Measurements from ENCODE around the gene COX6B1. TPM values are rescaled to one million over a fixed set of nuclear protein-coding genes. Genes with fewer than 3 reads are reported as not detected.

The COX6B1 gene
- total and polyA plus RNA-seq, 2 of the 8 experiments (the other 6 are each of a cell fraction or from before 2014, with no cell fraction given), result 437 to 1,052 TPM

DNA sequence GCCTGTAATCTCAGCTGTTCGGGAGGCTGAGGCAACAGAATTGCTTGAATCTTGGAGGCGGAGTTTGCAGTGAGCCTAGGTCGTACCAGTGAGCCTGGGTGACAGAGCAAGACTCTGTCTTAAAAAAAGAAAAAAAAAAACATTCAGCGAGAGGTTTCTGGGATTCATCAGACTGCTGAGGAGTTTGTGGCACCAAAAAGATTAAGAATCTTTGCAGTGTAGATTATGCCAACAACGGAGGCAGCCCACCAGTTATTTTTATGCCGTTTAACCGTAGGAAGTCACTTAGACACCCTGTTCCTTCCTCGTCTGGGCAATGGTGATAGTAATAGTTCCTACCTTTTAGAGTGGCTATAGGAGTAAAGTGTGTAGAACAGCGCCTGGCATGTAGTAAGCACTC is 2.5 kb downstream of the COX6B1 start:
- Histone ChIP-seq H2BK20ac (ENCODE audit: low read length) (no peak overlapping the region), H3K9me3 (ENCODE audit: insufficient read depth in 2 of 2, low read depth in 1 of 2, low read length in 1 of 2) (no peaks in the 10 kb centered on the region), H3K18ac (ENCODE audit: extremely low read depth, low read length) (no peak overlapping the region), H2AFZ (ENCODE audit: low read length) (no peak overlapping the region), H3K4me1 (replicated peaks in 1 of 4; ENCODE audit: control insufficient read depth in 3 of 4, insufficient read depth in 4 of 4, low read length in 3 of 4) (peaks cover 0 to 6% (median 1%) of the 10 kb centered on the region in 4 experiments; a peak in 3 of 7 replicates), H3K4me3 (ENCODE audit: extremely low read depth in 1 of 4, insufficient read depth in 2 of 4, low read depth in 3 of 4, low read length in 4 of 4) (no peak overlapping the region), H2BK12ac (ENCODE audit: low read depth, low read length) (no peak overlapping the region), H3K23me2 (ENCODE audit: low read depth, low read length) (peaks cover 7% of the 10 kb centered on the region; the same call in 1 of the 2 replicates), H2AK5ac (ENCODE audit: low read depth, low read length) (no peak overlapping the region), H2BK5ac (ENCODE audit: low read depth, low read length) (no peak overlapping the region), H4K8ac (ENCODE audit: extremely low read depth, insufficient read depth, low read length) (no peak overlapping the region), H2BK120ac (replicated peaks; ENCODE audit: low read depth, low read length) (no peak overlapping the region), H3K14ac (ENCODE audit: insufficient read length) (no peak overlapping the region), H4K5ac (ENCODE audit: insufficient read length, low read depth, low read length) (no peak overlapping the region), H3K4me2 (ENCODE audit: insufficient read depth in 1 of 2, low read depth in 2 of 2, low read length in 2 of 2) (no peak overlapping the region), H3K23ac (ENCODE audit: insufficient read length) (no peak overlapping the region), H3K36me3 (ENCODE audit: control insufficient read depth in 2 of 4, insufficient read depth in 4 of 4, low read length in 3 of 4) (peaks cover 7 to 27% (median 16%) of the 10 kb centered on the region in 4 experiments), H3K79me1 (ENCODE audit: low read depth, low read length) (peaks cover 2% of the 10 kb centered on the region; the same call in 1 of the 2 replicates), H4K91ac (replicated peaks; ENCODE audit: insufficient read length, low read length) (no peak overlapping the region), H3K79me2 (ENCODE audit: control insufficient read depth in 1 of 2, insufficient read depth in 2 of 2, low read length in 2 of 2) (peaks cover 5 to 19% of the 10 kb centered on the region in 2 experiments; a peak in 3 of 4 replicates), H4K20me1 (replicated peaks in 1 of 2; ENCODE audit: control insufficient read depth in 1 of 2, insufficient read depth in 2 of 2, low read length in 2 of 2) (peaks cover 0 to 7% of the 10 kb centered on the region in 2 experiments), H2BK15ac (ENCODE audit: low read length) (no peak overlapping the region), H3K27ac (ENCODE audit: low read depth, low read length) (no peak overlapping the region), H3K27me3 (replicated peaks in 1 of 4; ENCODE audit: control insufficient read depth in 3 of 4, extremely low read depth in 1 of 4, insufficient read depth in 3 of 4, low read length in 3 of 4) (no peaks in the 10 kb centered on the region; a peak in 3 of 7 replicates), H3K9ac (replicated peaks in 1 of 4; ENCODE audit: extremely low read depth in 1 of 4, low read depth in 3 of 4, low read length in 3 of 4) (no peak overlapping the region), H3K56ac (replicated peaks; ENCODE audit: insufficient read length, low read depth, low read length) (no peak overlapping the region), H3K4ac (replicated peaks; ENCODE audit: insufficient read length, low read depth, low read length) (no peak overlapping the region)
- FAIRE-seq (no peak), DNase-seq (ENCODE audit: low read depth in 1 of 2, low spot score in 2 of 2) (no peak)
- CTCF ChIA-PET (ENCODE audit: partially characterized antibody), result interaction anchor here (0.5 to 1.1 kb wide), 2 partner anchors 42 to 64 kb away, joined by 5 to 6 read pairs; no protein-coding TSS in a partner anchor
- POLR2A ChIA-PET (ENCODE audit: partially characterized antibody), result no interaction called here
- 92% methylated on average over 9 of the region's 9 CpGs; no CpG with 5 or more reads in 1 of the 2 experiments for WGBS, 2 experiments (ENCODE audit: extremely low coverage in 1 of 2, insufficient coverage in 1 of 2, insufficient read length in 1 of 2, insufficient replicate concordance in 2 of 2, low coverage in 1 of 2, low lambda C conversion rate in 2 of 2, missing lambda C conversion rate in 1 of 2)
- TF ChIP-seq SIX5 (IDR thresholded peaks at IDR 0.05; ENCODE audit: low read depth, low read length) (no peak), POLR2A (IDR thresholded peaks at IDR 0.05; ENCODE audit: control extremely low read depth in 1 of 2, low read depth in 2 of 2, low read length in 2 of 2) (no peak), RFX5 (IDR thresholded peaks at IDR 0.05; ENCODE audit: borderline replicate concordance, low read depth, low read length) (no peak), SP4 (IDR thresholded peaks at IDR 0.05; ENCODE audit: low read length) (no peak), BACH1 (IDR thresholded peaks at IDR 0.05; ENCODE audit: low read length) (no peak), EGR1 (IDR thresholded peaks at IDR 0.05; ENCODE audit: borderline replicate concordance, low read depth, low read length) (no peak), TEAD4 (IDR thresholded peaks at IDR 0.05; ENCODE audit: low read depth, low read length) (no peak), PHF8 (conservative IDR thresholded peaks at IDR 0.05; ENCODE audit: low read depth, low read length) (no peak), CREB1 (IDR thresholded peaks at IDR 0.05) (no peak), SIN3A (conservative IDR thresholded peaks at IDR 0.05 in 1 of 2, IDR thresholded peaks at IDR 0.05 in 1 of 2; ENCODE audit: low read depth in 1 of 2, low read length in 2 of 2) (no peak)
- TF ChIP-seq, protein P1, sequence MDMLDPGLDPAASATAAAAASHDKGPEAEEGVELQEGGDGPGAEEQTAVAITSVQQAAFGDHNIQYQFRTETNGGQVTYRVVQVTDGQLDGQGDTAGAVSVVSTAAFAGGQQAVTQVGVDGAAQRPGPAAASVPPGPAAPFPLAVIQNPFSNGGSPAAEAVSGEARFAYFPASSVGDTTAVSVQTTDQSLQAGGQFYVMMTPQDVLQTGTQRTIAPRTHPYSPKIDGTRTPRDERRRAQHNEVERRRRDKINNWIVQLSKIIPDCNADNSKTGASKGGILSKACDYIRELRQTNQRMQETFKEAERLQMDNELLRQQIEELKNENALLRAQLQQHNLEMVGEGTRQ (IDR thresholded peaks at IDR 0.05; ENCODE audit: low read length), result no peak
- TF ChIP-seq, protein P2, sequence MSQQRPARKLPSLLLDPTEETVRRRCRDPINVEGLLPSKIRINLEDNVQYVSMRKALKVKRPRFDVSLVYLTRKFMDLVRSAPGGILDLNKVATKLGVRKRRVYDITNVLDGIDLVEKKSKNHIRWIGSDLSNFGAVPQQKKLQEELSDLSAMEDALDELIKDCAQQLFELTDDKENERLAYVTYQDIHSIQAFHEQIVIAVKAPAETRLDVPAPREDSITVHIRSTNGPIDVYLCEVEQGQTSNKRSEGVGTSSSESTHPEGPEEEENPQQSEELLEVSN (IDR thresholded peaks at IDR 0.05), result no peak
- TF ChIP-seq, protein P3, sequence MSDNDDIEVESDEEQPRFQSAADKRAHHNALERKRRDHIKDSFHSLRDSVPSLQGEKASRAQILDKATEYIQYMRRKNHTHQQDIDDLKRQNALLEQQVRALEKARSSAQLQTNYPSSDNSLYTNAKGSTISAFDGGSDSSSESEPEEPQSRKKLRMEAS (IDR thresholded peaks at IDR 0.05), result no peak
